Measurements from ENCODE around the gene ZNF462. TPM values are rescaled to one million over a fixed set of nuclear protein-coding genes. Genes with fewer than 3 reads are reported as not detected.
A peak's percentile ranks its signal among the peaks of the same experiment; 100 is the strongest.

ZNF462 gene
- total RNA-seq, 1 experiment from 2014 or later = 121 TPM

GRCh38 chr9:106933470-106933869 is 70.5 kb downstream of the ZNF462 start:
- no peak overlapping the region for H3K4me3 Mint-ChIP-seq
- no peaks in the 10 kb centered on the region for H3K27me3 Mint-ChIP-seq (ENCODE audit: low read depth)
- CTCF ChIA-PET = no interaction called here
- peaks cover 78% of the 10 kb centered on the region for H3K36me3 Mint-ChIP-seq
- no peaks in the 10 kb centered on the region for H3K9me3 Mint-ChIP-seq
- ATAC-seq (no peak), DNase-seq (ENCODE audit: low spot score) (no peak)
- peaks cover 37% of the 10 kb centered on the region for H3K4me1 Mint-ChIP-seq
- peak overlapping the region; percentile 1; the same call in 1 of the 2 replicates for H3K27ac Mint-ChIP-seq
- TF ChIP-seq MXD4 (CRISPR knock-in tag; IDR thresholded peaks at IDR 0.05; ENCODE audit: borderline replicate concordance) = no peak
- no peak for TF ChIP-seq ZNF281 (CRISPR knock-in tag; IDR thresholded peaks at IDR 0.05)
- no peak for TF ChIP-seq NFATC4 (CRISPR knock-in tag; IDR thresholded peaks at IDR 0.05)
- TF ChIP-seq MYBL2 (CRISPR knock-in tag; IDR thresholded peaks at IDR 0.05) = no peak
- POLR2A ChIA-PET = no interaction called here

GRCh38 chr9:106934442-106935238 is 71.7 kb downstream of the ZNF462 start:
- POLR2A ChIA-PET = interaction anchor here (0.6 to 1.3 kb wide), 2 partner anchors 71 to 74 kb away, joined by 3 to 6 read pairs; partner anchors contain the start of gene ZNF462
- Mint-ChIP-seq H3K36me3 (peaks cover 78% of the 10 kb centered on the region), H3K27me3 (ENCODE audit: low read depth) (no peaks in the 10 kb centered on the region), H3K9me3 (no peaks in the 10 kb centered on the region), H3K4me1 (peaks cover 37% of the 10 kb centered on the region), H3K27ac (0 out of 2 replicates have a peak overlapping the region, but pooled peaks have one; percentile 34), H3K4me3 (no peak overlapping the region)
- no peak for DNase-seq (ENCODE audit: low spot score)
- peak; percentile 75 for ATAC-seq
- TF ChIP-seq, protein P1, sequence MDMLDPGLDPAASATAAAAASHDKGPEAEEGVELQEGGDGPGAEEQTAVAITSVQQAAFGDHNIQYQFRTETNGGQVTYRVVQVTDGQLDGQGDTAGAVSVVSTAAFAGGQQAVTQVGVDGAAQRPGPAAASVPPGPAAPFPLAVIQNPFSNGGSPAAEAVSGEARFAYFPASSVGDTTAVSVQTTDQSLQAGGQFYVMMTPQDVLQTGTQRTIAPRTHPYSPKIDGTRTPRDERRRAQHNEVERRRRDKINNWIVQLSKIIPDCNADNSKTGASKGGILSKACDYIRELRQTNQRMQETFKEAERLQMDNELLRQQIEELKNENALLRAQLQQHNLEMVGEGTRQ (CRISPR knock-in tag; IDR thresholded peaks at IDR 0.05) = 0 out of 2 replicates have a peak, but pooled peaks have one; percentile 21
- TF ChIP-seq SP1 (CRISPR knock-in tag; conservative IDR thresholded peaks at IDR 0.05) = no peak
- CTCF ChIA-PET = interaction anchor here (0.7 kb wide), 1 partner anchor 650 kb away, joined by 3 read pairs; no protein-coding TSS in a partner anchor

DNA sequence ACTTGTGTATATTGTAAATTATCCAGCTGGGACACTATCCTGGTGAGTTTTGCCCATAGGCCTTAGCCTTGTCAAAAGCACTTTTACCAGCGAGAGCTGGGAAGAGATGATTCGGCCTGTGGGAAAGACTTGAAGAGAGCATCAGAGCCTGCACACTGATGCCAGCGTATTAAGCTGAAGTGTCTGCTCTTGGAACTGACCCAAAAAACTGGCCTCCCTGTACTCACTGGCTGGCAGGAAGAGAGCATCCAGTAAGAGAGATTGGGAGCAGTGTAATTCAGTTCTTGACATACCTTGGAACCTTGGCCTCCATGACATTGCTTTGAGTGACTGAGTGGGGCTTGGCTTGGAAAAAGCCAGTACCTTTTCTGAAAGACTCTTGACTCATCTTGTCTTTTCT is 73.7 kb downstream of the ZNF462 start:
- Mint-ChIP-seq H3K9me3 (no peaks in the 10 kb centered on the region), H3K27me3 (ENCODE audit: low read depth) (no peaks in the 10 kb centered on the region), H3K4me3 (no peak overlapping the region), H3K36me3 (peaks cover 78% of the 10 kb centered on the region), H3K4me1 (peaks cover 37% of the 10 kb centered on the region), H3K27ac (no peak overlapping the region)
- ATAC-seq (no peak), DNase-seq (ENCODE audit: low spot score) (no peak)
- ChIA-PET POLR2A (no interaction called here), CTCF (no interaction called here)
- TF ChIP-seq MAX (CRISPR knock-in tag; IDR thresholded peaks at IDR 0.05) (no peak), AFF4 (CRISPR knock-in tag; IDR thresholded peaks at IDR 0.05; ENCODE audit: borderline replicate concordance) (no peak), CREB1 (CRISPR knock-in tag; IDR thresholded peaks at IDR 0.05) (no peak), EMX1 (CRISPR knock-in tag; IDR thresholded peaks at IDR 0.05) (no peak), GTF2I (CRISPR knock-in tag; conservative IDR thresholded peaks at IDR 0.05) (no peak), CBFB (CRISPR knock-in tag; IDR thresholded peaks at IDR 0.05; ENCODE audit: low read depth) (no peak), JAZF1 (CRISPR knock-in tag; IDR thresholded peaks at IDR 0.05) (no peak), ZNF138 (CRISPR knock-in tag; conservative IDR thresholded peaks at IDR 0.05) (no peak), ZNF532 (CRISPR knock-in tag; IDR thresholded peaks at IDR 0.05; ENCODE audit: borderline replicate concordance) (no peak), ZNF416 (CRISPR knock-in tag; IDR thresholded peaks at IDR 0.05) (no peak), MXD4 (CRISPR knock-in tag; IDR thresholded peaks at IDR 0.05; ENCODE audit: borderline replicate concordance) (no peak)
- TF ChIP-seq, protein P2, sequence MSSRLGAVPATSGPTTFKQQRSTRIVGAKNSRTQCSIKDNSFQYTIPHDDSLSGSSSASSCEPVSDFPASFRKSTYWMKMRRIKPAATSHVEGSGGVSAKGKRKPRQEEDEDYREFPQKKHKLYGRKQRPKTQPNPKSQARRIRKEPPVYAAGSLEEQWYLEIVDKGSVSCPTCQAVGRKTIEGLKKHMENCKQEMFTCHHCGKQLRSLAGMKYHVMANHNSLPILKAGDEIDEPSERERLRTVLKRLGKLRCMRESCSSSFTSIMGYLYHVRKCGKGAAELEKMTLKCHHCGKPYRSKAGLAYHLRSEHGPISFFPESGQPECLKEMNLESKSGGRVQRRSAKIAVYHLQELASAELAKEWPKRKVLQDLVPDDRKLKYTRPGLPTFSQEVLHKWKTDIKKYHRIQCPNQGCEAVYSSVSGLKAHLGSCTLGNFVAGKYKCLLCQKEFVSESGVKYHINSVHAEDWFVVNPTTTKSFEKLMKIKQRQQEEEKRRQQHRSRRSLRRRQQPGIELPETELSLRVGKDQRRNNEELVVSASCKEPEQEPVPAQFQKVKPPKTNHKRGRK (CRISPR knock-in tag; IDR thresholded peaks at IDR 0.05; ENCODE audit: borderline replicate concordance) = no peak
